ENCODE results near the gene ADGRG6.
A peak's percentile ranks its signal among the peaks of the same experiment; 100 is the strongest.

The ADGRG6 gene

DNA sequence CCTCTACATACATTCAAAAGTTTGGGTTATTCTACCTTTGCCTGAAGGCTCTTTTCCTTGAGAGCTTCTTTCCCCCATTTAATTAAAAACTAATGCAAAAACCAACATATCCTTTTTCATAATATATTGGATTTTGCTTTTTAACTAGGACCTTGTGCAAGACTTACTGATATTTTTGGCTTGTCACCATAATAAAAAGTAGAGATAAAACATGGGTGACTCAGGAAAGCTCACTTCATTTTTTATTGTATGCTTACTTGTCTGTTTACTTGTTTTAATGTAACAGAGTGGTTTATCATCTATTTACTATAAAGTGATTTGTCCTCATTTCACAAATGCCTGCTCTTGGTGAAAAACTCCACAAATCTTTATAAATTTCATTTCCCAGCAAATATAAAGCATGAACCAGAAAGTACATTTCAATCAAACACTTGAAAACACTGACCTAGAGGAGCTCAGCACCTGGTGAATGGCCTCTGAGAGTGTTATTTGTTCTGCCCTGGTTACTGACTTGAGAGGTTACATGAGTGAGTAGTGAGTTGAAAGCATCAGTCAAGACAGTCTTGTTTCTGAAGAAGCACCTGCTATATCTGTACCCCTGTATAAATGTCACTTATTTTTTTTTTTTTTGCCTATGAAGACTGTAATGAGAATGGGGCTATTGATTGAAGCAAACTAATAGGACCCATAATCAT is 20.8 kb downstream of the ADGRG6 start:
- Histone ChIP-seq H3K4me2 (ENCODE audit: low read length, poor library complexity, severe bottlenecking) (no peak overlapping the region), H2BK120ac (ENCODE audit: low read depth, low read length) (no peak overlapping the region), H3K9me3 (ENCODE audit: control insufficient read depth, low read length) (no peaks in the 10 kb centered on the region), H3K4ac (ENCODE audit: low read depth in 1 of 2, low read length in 2 of 2) (no peak overlapping the region), H4K91ac (ENCODE audit: low read length) (no peak overlapping the region), H2AK5ac (ENCODE audit: low read length, severe bottlenecking) (no peak overlapping the region), H3K79me1 (replicated peaks; ENCODE audit: low read length, poor library complexity, severe bottlenecking) (peaks cover 2% of the 10 kb centered on the region), H3K4me3 (ENCODE audit: insufficient read depth in 1 of 2, low read depth in 1 of 2, low read length in 2 of 2) (no peak overlapping the region), H3K18ac (ENCODE audit: low read depth in 1 of 2, low read length in 2 of 2) (no peak overlapping the region), H3K4me1 (ENCODE audit: control insufficient read depth, insufficient read depth, low read depth, low read length) (no peaks in the 10 kb centered on the region), H3K27ac (ENCODE audit: low read length, poor library complexity, severe bottlenecking) (no peak overlapping the region), H2AFZ (ENCODE audit: low read depth, low read length) (no peak overlapping the region), H3K14ac (ENCODE audit: low read length in 2 of 2) (no peak overlapping the region), H2BK12ac (ENCODE audit: low read length in 2 of 2) (no peak overlapping the region), H2BK15ac (ENCODE audit: low read depth, poor library complexity, severe bottlenecking) (no peak overlapping the region), H3K36me3 (ENCODE audit: control insufficient read depth in 1 of 2, insufficient read depth in 2 of 2, low read depth in 1 of 2, low read length in 2 of 2) (no peaks in the 10 kb centered on the region), H3K9ac (ENCODE audit: low read length) (no peak overlapping the region), H3K23ac (ENCODE audit: low read length in 2 of 2) (no peak overlapping the region), H3K27me3 (ENCODE audit: control insufficient read depth in 1 of 2, insufficient read depth in 1 of 2, low read length in 2 of 2) (no peaks in the 10 kb centered on the region), H2BK5ac (ENCODE audit: low read depth, low read length, poor library complexity, severe bottlenecking) (no peak overlapping the region), H4K8ac (ENCODE audit: low read length) (no peak overlapping the region)
- no peak for DNase-seq

DNA sequence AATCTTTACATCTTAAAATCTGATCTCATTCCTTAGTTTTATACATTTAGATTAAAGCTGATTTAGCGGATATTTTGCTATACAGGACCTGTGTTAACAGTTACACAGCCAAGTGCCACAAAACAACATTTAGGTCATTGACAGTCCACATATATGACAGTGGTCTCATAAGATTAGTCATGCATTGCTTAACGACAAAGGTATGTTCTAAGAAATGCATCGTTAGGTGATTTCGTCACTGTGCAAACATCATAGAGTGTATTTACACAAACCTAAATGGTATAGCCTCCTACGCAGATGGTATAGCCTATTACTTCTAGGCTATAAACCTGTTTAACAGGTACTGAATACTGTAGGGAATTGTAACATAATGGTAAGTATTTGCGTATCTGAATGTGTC is 21.6 kb downstream of the ADGRG6 start:
- Histone ChIP-seq H3K79me1 (replicated peaks; ENCODE audit: low read length, poor library complexity, severe bottlenecking) (peaks cover 2% of the 10 kb centered on the region), H2BK120ac (ENCODE audit: low read depth, low read length) (no peak overlapping the region), H3K9ac (ENCODE audit: low read length) (no peak overlapping the region), H4K91ac (ENCODE audit: low read length) (no peak overlapping the region), H3K23ac (ENCODE audit: low read length in 2 of 2) (no peak overlapping the region), H3K18ac (ENCODE audit: low read depth in 1 of 2, low read length in 2 of 2) (no peak overlapping the region), H2BK5ac (ENCODE audit: low read depth, low read length, poor library complexity, severe bottlenecking) (no peak overlapping the region), H3K9me3 (ENCODE audit: control insufficient read depth, low read length) (no peaks in the 10 kb centered on the region), H3K4me1 (ENCODE audit: control insufficient read depth, insufficient read depth, low read depth, low read length) (no peaks in the 10 kb centered on the region), H3K14ac (ENCODE audit: low read length in 2 of 2) (no peak overlapping the region), H3K36me3 (ENCODE audit: control insufficient read depth in 1 of 2, insufficient read depth in 2 of 2, low read depth in 1 of 2, low read length in 2 of 2) (no peaks in the 10 kb centered on the region), H3K4me2 (ENCODE audit: low read length, poor library complexity, severe bottlenecking) (no peak overlapping the region), H2BK12ac (ENCODE audit: low read length in 2 of 2) (no peak overlapping the region), H3K27ac (ENCODE audit: low read length, poor library complexity, severe bottlenecking) (no peak overlapping the region), H2AFZ (ENCODE audit: low read depth, low read length) (no peak overlapping the region), H3K27me3 (ENCODE audit: control insufficient read depth in 1 of 2, insufficient read depth in 1 of 2, low read length in 2 of 2) (no peaks in the 10 kb centered on the region), H2AK5ac (ENCODE audit: low read length, severe bottlenecking) (no peak overlapping the region), H4K8ac (ENCODE audit: low read length) (no peak overlapping the region), H3K4ac (ENCODE audit: low read depth in 1 of 2, low read length in 2 of 2) (no peak overlapping the region), H2BK15ac (ENCODE audit: low read depth, poor library complexity, severe bottlenecking) (no peak overlapping the region), H3K4me3 (ENCODE audit: insufficient read depth in 1 of 2, low read depth in 1 of 2, low read length in 2 of 2) (no peak overlapping the region)
- DNase-seq, result peak; percentile 59
- WGBS, result 57% methylated on average over 5 of the region's 6 CpGs

DNA sequence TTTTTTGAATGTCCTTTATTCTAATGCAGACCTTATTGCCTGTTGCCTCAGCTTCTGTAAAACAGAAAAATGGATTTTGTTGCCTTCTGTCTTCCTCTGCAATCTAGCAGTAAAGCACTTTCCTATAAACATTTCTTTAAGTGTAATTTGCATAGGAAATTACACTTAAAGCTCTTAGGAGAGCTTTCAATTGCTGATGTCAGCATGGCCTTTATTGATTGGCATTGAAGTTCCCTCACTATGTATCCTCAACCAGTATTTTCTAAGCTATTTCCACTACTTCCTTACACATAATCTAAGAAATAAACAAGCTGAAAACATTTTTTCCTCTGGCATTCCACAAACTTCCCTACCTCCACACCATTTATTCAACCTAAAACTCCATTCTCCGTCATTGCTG is 22.3 kb downstream of the ADGRG6 start:
- H2BK15ac ChIP-seq (ENCODE audit: low read depth, poor library complexity, severe bottlenecking), result no peak overlapping the region
- no peak overlapping the region for H2AK5ac ChIP-seq (ENCODE audit: low read length, severe bottlenecking)
- H3K79me1 ChIP-seq (replicated peaks; ENCODE audit: low read length, poor library complexity, severe bottlenecking), result peaks cover 2% of the 10 kb centered on the region
- no peaks in the 10 kb centered on the region for H3K9me3 ChIP-seq (ENCODE audit: control insufficient read depth, low read length)
- H3K36me3 ChIP-seq (ENCODE audit: control insufficient read depth in 1 of 2, insufficient read depth in 2 of 2, low read depth in 1 of 2, low read length in 2 of 2), result no peaks in the 10 kb centered on the region
- H3K23ac ChIP-seq (ENCODE audit: low read length in 2 of 2), result no peak overlapping the region
- no peak overlapping the region for H2BK120ac ChIP-seq (ENCODE audit: low read depth, low read length)
- H3K18ac ChIP-seq (ENCODE audit: low read depth in 1 of 2, low read length in 2 of 2), result no peak overlapping the region
- H3K4ac ChIP-seq (ENCODE audit: low read depth in 1 of 2, low read length in 2 of 2), result no peak overlapping the region
- no peak overlapping the region for H2BK12ac ChIP-seq (ENCODE audit: low read length in 2 of 2)
- H3K9ac ChIP-seq (ENCODE audit: low read length), result no peak overlapping the region
- no peak for DNase-seq
- H4K91ac ChIP-seq (ENCODE audit: low read length), result no peak overlapping the region
- H3K27me3 ChIP-seq (ENCODE audit: control insufficient read depth in 1 of 2, insufficient read depth in 1 of 2, low read length in 2 of 2), result no peaks in the 10 kb centered on the region
- H3K4me3 ChIP-seq (ENCODE audit: insufficient read depth in 1 of 2, low read depth in 1 of 2, low read length in 2 of 2), result no peak overlapping the region
- no peak overlapping the region for H3K14ac ChIP-seq (ENCODE audit: low read length in 2 of 2)
- no peak overlapping the region for H3K4me2 ChIP-seq (ENCODE audit: low read length, poor library complexity, severe bottlenecking)
- H3K4me1 ChIP-seq (ENCODE audit: control insufficient read depth, insufficient read depth, low read depth, low read length), result no peaks in the 10 kb centered on the region
- H2BK5ac ChIP-seq (ENCODE audit: low read depth, low read length, poor library complexity, severe bottlenecking), result no peak overlapping the region
- no peak overlapping the region for H4K8ac ChIP-seq (ENCODE audit: low read length)
- no peak overlapping the region for H3K27ac ChIP-seq (ENCODE audit: low read length, poor library complexity, severe bottlenecking)
- H2AFZ ChIP-seq (ENCODE audit: low read depth, low read length), result no peak overlapping the region
- WGBS, result 100% methylated on average over 1 of the region's 1 CpG

DNA sequence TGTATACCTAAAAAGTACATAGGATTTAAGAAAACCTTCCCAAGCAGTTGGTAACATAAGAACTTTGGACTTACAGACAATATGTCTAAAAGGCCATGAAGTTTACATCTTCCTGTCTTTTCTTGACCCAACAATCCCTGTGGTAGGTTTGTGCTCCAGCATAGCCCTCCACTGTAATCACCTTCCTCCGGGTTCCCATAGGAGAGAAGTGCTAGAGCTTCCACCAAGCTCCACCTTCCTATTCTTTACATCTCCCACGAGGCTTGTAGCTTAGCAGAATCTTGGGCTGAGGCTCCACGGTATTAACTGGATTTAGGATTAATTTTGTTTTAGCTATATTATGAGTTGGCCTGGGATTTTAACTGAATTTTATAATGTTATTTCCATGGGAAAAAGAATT is 23.3 kb downstream of the ADGRG6 start:
- no peak overlapping the region for H2AFZ ChIP-seq (ENCODE audit: low read depth, low read length)
- no peak overlapping the region for H2BK15ac ChIP-seq (ENCODE audit: low read depth, poor library complexity, severe bottlenecking)
- no peak overlapping the region for H4K8ac ChIP-seq (ENCODE audit: low read length)
- H3K4me3 ChIP-seq (ENCODE audit: insufficient read depth in 1 of 2, low read depth in 1 of 2, low read length in 2 of 2), result no peak overlapping the region
- H3K27me3 ChIP-seq (ENCODE audit: control insufficient read depth in 1 of 2, insufficient read depth in 1 of 2, low read length in 2 of 2), result no peaks in the 10 kb centered on the region
- H2BK5ac ChIP-seq (ENCODE audit: low read depth, low read length, poor library complexity, severe bottlenecking), result no peak overlapping the region
- H4K91ac ChIP-seq (ENCODE audit: low read length), result no peak overlapping the region
- no peaks in the 10 kb centered on the region for H3K9me3 ChIP-seq (ENCODE audit: control insufficient read depth, low read length)
- peak overlapping the region in 1 of 2 experiments; percentile 52 for H3K18ac ChIP-seq (ENCODE audit: low read depth in 1 of 2, low read length in 2 of 2)
- H2AK5ac ChIP-seq (ENCODE audit: low read length, severe bottlenecking), result peak overlapping the region; percentile 29
- H3K27ac ChIP-seq (ENCODE audit: low read length, poor library complexity, severe bottlenecking), result no peak overlapping the region
- no peak overlapping the region for H2BK12ac ChIP-seq (ENCODE audit: low read length in 2 of 2)
- DNase-seq, result no peak
- H3K4me1 ChIP-seq (ENCODE audit: control insufficient read depth, insufficient read depth, low read depth, low read length), result no peaks in the 10 kb centered on the region
- H3K23ac ChIP-seq (ENCODE audit: low read length in 2 of 2), result no peak overlapping the region
- no peak overlapping the region for H3K9ac ChIP-seq (ENCODE audit: low read length)
- H3K4ac ChIP-seq (ENCODE audit: low read depth in 1 of 2, low read length in 2 of 2), result no peak overlapping the region
- WGBS, result 81% methylated on average over 2 of the region's 3 CpGs
- peaks cover 2% of the 10 kb centered on the region for H3K79me1 ChIP-seq (replicated peaks; ENCODE audit: low read length, poor library complexity, severe bottlenecking)
- H3K36me3 ChIP-seq (ENCODE audit: control insufficient read depth in 1 of 2, insufficient read depth in 2 of 2, low read depth in 1 of 2, low read length in 2 of 2), result no peaks in the 10 kb centered on the region
- no peak overlapping the region for H2BK120ac ChIP-seq (ENCODE audit: low read depth, low read length)
- no peak overlapping the region for H3K4me2 ChIP-seq (ENCODE audit: low read length, poor library complexity, severe bottlenecking)
- no peak overlapping the region for H3K14ac ChIP-seq (ENCODE audit: low read length in 2 of 2)
